Suprapubic skin (tissue), 4 donors: Measurements from ENCODE around the gene TGFBR3L. TPM values are rescaled to one million over a fixed set of nuclear protein-coding genes. Genes with fewer than 3 reads are reported as not detected.

ENCODE experiments used
- DNase-seq, 2 donors: peaks; one replicate each; pipeline ENCODE4 v3.0.0-alpha.2; 2019; ENCODE audit warnings: low spot score in 2 of 2
- H3K27ac ChIP-seq: fragments of 200-600 bp; sonication (generic); one replicate; pipeline ENCODE4 v1.5.1; 2019
- H3K27me3 ChIP-seq: fragments of 200-600 bp; sonication (generic); one replicate; pipeline ENCODE4 v1.5.1; 2019
- H3K36me3 ChIP-seq: fragments of 200-600 bp; sonication (generic); one replicate; pipeline ENCODE4 v1.5.1; 2019
- H3K4me1 ChIP-seq: fragments of 200-600 bp; sonication (generic); one replicate; pipeline ENCODE4 v1.5.1; 2019
- H3K4me3 ChIP-seq: fragments of 200-600 bp; sonication (generic); one replicate; pipeline ENCODE4 v1.5.1; 2019; ENCODE audit warnings: mild to moderate bottlenecking
- H3K9me3 ChIP-seq: fragments of 200-600 bp; sonication (generic); one replicate; pipeline ENCODE4 v1.5.1; 2019
- EP300 ChIP-seq: sonication (generic); formaldehyde crosslinking; IDR thresholded peaks from one replicate; pipeline ENCODE4 v1.6.1; 2017; ENCODE audit warnings: antibody characterized with exemption
- POLR2A ChIP-seq, 2 donors: fragments of 450-650 bp; IDR thresholded peaks; one replicate each; pipeline ENCODE4 v1.6.1; 2017; ENCODE audit warnings: antibody characterized with exemption in 2 of 2, mild to moderate bottlenecking in 2 of 2, moderate library complexity in 2 of 2
- POLR2AphosphoS5 ChIP-seq, 3 donors: sonication (generic); formaldehyde crosslinking; IDR thresholded peaks; one replicate each; pipeline ENCODE4 v1.6.1; 2017; ENCODE audit warnings: antibody characterized with exemption in 3 of 3
- WGBS: methylation state at CpG from one replicate; pipeline ENCODE4 v1.1.5; 2018; 5-methylcytosine and 5-hydroxymethylcytosine counted together
- total RNA-seq, 4 donors: library from RNA; depleted of rRNA; stranded (reverse); fragments of >200 nt; gene quantifications; one replicate each; pipeline ENCODE4 v1.1.0, GENCODE V29; 2016
- TF ChIP-seq, protein P1 (sequence below), 2 donors: fragments of 200-600 bp in 1 of 2; fragments of 450-650 bp in 1 of 2; sonication (generic) in 1 of 2; IDR thresholded peaks; one replicate each; pipeline ENCODE4 v1.5.1; 2016 to 2019; ENCODE audit warnings: antibody characterized with exemption in 2 of 2, mild to moderate bottlenecking in 1 of 2, moderate library complexity in 1 of 2

Gene TGFBR3L
- total RNA-seq, 4 donors from 2014 or later: not detected

DNA sequence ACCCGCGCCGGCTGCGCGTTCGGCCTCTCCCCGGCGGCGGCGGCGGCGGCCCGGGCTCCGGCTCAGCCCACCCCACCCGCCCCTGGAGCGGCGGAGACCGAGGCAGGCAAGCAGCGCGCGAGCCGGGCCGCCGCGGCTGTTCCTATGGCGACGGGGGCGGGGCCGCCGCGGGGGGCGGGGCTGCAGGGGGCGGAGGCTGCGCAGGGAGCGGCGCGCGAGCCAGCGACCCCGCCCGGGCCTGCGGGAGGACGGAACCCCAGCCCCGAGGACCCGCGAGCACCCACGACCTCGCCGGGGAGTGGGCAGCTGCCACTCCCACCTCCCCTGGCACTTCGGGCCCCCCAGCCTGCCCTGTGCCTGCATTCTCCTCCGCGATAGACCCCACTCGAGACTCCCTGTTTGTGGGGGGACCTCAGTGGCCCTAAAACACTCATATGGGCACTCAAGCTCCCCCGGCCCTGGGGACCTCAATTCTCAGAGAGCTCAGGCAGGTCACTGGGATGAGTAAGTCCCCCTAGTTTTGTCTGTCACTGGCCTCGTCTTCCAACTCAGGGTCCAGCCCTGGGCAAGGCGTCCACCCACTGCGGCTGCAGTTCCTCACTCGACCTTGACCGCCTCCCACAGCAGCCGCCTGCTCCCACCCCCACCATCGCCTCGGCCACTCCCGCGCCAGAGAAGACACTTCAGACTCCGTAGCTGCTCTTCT, 11.5 kb downstream of the TGFBR3L start, which contains the start of gene CTXN1:
Gene CTXN1 (minus strand): TSS at position 115 of the 706 bp plus-strand sequence. CDS start 597 bp downstream, outside the sequence.
- peaks cover 26% of the 10 kb centered on the region for H3K36me3 ChIP-seq
- DNase-seq: peak in 1 of 2 donors; percentile 72
- H3K27ac ChIP-seq: peak within 1 kb of the TSS; percentile 7
- H3K4me3 ChIP-seq: peak within 1 kb of the TSS; percentile 66
- H3K4me1 ChIP-seq: peaks cover 81% of the 10 kb centered on the region
- no peaks in the 10 kb centered on the region for H3K9me3 ChIP-seq
- TF ChIP-seq EP300 (no peak), POLR2AphosphoS5 (IDR thresholded peaks at IDR 0.05) (no peak)
- 16% methylated on average over 34 of the region's 65 CpGs for WGBS
- H3K27me3 ChIP-seq: no peaks in the 10 kb centered on the region

DNA sequence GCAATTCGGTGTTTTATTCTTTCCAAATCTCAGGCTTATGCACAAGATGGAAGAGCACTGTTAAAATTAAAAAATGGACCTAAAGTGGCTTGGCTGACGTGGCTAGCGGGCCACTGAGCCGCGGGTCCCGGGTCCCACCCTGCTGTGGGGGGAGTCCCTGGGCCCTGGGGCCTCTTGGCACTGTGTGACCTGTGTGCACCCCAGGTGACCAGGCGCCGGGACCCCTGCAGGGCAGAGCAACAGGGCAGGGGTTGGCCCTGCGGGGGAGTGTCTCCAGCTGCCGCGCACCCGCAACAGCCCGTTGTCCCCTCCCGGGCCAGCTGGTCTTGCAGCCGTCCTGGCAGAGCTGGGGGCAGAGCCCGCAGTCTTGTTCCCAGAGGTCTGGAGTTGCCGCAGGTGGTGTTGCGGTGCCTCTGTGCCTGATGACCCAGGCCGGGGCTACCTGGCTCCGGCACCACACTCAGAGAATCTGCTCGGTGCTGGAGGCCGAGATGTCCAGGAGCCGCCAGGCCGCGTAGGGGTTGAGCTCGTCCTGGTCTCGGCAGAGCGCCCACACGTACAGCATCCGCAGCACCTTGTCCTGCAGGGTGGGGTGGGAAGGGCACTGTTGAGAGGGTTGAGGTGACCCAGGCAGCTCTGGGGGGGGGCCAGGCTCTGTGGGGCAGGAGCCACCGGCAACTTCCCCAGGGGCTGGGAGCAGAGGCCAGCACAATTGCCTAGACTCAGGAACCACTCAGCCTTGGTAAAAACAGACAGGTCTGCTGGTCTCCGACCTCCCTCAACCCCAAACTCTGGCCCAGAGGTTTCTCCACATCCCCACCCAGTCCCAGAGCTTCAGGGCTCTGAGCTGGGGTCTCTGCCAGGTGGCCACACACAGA, 12.3 kb downstream of the TGFBR3L start:
- no peaks in the 10 kb centered on the region for H3K27me3 ChIP-seq
- peaks cover 32% of the 10 kb centered on the region for H3K36me3 ChIP-seq
- TF ChIP-seq, protein P1, sequence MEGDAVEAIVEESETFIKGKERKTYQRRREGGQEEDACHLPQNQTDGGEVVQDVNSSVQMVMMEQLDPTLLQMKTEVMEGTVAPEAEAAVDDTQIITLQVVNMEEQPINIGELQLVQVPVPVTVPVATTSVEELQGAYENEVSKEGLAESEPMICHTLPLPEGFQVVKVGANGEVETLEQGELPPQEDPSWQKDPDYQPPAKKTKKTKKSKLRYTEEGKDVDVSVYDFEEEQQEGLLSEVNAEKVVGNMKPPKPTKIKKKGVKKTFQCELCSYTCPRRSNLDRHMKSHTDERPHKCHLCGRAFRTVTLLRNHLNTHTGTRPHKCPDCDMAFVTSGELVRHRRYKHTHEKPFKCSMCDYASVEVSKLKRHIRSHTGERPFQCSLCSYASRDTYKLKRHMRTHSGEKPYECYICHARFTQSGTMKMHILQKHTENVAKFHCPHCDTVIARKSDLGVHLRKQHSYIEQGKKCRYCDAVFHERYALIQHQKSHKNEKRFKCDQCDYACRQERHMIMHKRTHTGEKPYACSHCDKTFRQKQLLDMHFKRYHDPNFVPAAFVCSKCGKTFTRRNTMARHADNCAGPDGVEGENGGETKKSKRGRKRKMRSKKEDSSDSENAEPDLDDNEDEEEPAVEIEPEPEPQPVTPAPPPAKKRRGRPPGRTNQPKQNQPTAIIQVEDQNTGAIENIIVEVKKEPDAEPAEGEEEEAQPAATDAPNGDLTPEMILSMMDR (IDR thresholded peaks at IDR 0.05): no peak
- TF ChIP-seq POLR2A (IDR thresholded peaks at IDR 0.05) (no peak), EP300 (no peak), POLR2AphosphoS5 (IDR thresholded peaks at IDR 0.05) (no peak)
- DNase-seq: peak in 1 of 2 donors; percentile 70
- H3K4me1 ChIP-seq: peaks cover 73% of the 10 kb centered on the region
- peak overlapping the region; percentile 66 for H3K4me3 ChIP-seq
- 71% methylated on average over 7 of the region's 32 CpGs for WGBS
- H3K27ac ChIP-seq: no peak overlapping the region
- H3K9me3 ChIP-seq: no peaks in the 10 kb centered on the region

DNA sequence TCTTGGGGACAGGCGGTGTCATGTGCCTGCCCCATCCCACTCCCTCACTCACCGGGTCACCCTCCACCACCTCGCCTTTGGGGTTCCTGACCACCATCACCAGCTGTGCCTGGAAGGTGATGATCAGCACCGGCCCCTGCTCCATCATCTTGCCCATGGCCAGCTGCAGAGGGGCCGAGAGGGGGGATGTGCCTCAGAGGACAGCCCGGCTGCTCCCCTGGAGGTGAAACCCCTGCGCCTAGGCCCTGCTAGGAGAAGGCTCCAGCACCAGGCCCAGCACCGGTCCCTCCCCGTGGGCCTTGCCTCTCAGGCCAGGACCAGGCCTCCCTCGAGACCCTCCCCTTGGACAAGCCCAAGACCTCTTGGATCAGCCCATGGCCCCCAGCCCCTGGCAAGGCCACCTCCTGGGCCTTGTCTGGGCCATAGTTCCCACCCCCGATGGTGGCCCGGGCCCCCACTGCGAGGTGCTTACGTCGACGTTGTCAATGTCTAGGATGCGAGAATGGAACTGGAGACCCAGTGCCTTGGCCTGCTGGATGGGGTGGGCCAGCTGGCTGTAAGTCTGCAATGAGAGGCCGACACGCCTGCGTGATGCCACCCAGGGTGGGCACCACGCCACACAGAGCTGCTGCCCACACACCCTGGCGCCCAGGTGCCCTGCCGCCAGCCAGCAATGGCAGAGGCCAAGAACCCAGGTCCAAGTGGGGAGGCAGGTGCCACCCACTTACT, 13.1 kb downstream of the TGFBR3L start:
- TF ChIP-seq, protein P1 (IDR thresholded peaks at IDR 0.05): no peak
- TF ChIP-seq POLR2AphosphoS5 (IDR thresholded peaks at IDR 0.05): no peak
- no peak for TF ChIP-seq EP300
- no peak for TF ChIP-seq POLR2A (IDR thresholded peaks at IDR 0.05)
- Histone ChIP-seq H3K36me3 (peaks cover 32% of the 10 kb centered on the region), H3K4me1 (peaks cover 65% of the 10 kb centered on the region), H3K9me3 (no peaks in the 10 kb centered on the region), H3K27me3 (no peaks in the 10 kb centered on the region), H3K4me3 (no peak overlapping the region), H3K27ac (peak overlapping the region; percentile 76)
- peak in 1 of 2 donors; percentile 68 for DNase-seq
- 85% methylated on average over 5 of the region's 23 CpGs for WGBS

DNA sequence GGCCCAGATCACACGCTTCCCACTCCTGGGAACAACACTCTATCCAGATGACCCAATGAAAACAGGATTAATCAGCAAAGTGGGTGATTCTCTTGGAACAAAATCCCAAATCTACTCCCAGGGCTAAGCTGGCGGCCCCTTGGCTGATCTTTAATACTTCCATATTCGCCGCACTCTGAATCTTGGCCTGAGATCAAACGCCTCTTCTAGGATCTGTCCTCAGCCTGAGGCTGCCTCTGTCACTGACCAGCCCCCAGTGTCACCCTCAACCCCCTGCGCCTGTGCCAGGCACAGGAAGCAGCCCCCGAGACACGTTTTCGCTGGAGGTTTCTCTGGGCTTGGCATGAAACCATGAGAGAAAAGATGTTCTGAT, 13.7 kb downstream of the TGFBR3L start:
- no peaks in the 10 kb centered on the region for H3K9me3 ChIP-seq
- peaks cover 32% of the 10 kb centered on the region for H3K36me3 ChIP-seq
- 25% methylated on average over 6 of the region's 9 CpGs for whole genome bisulfite sequencing
- DNase-seq: peak in 1 of 2 donors; percentile 63
- H3K4me3 ChIP-seq: no peak overlapping the region
- H3K4me1 ChIP-seq: peaks cover 65% of the 10 kb centered on the region
- peak overlapping the region; percentile 76 for H3K27ac ChIP-seq
- TF ChIP-seq POLR2A (IDR thresholded peaks at IDR 0.05): no peak
- no peak for TF ChIP-seq POLR2AphosphoS5 (IDR thresholded peaks at IDR 0.05)
- TF ChIP-seq, protein P1 (IDR thresholded peaks at IDR 0.05): no peak
- TF ChIP-seq EP300: no peak
- no peaks in the 10 kb centered on the region for H3K27me3 ChIP-seq
